NCI-H2227 treated with DMSO at 0.1 percent for 48 hours (cell line): ENCODE results near the gene TSC22D1.
"Not testable (repeated sequence)": the region's sequence is repeated elsewhere in the genome, so short reads cannot be mapped to it uniquely, and the experiment has no call there.

Source experiments
- DNase-seq: peaks from one replicate; lab custom pipeline; 2025; lab: John Stamatoyannopoulos, UW

The TSC22D1 gene

DNA sequence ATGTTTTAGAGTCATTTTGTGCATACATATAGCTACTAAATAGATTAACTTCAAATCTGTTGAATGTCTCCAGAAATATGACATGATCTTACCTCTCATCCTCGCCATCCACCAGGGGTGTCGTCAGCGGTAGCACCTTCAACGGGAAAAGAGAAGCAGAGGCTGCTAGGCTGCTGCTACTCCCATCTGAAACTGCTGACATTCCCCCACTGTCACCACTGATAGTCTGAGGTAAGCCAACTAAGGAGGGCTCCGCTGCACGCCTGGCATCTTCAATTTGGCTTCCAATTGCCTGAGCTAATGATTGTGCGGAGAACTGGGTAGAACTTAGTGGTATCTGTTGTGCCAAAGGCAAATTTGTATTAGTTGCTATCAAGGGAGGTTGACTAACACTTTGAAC, 3.1 kb downstream of the TSC22D1 start:
- DNase-seq = no peak

DNA sequence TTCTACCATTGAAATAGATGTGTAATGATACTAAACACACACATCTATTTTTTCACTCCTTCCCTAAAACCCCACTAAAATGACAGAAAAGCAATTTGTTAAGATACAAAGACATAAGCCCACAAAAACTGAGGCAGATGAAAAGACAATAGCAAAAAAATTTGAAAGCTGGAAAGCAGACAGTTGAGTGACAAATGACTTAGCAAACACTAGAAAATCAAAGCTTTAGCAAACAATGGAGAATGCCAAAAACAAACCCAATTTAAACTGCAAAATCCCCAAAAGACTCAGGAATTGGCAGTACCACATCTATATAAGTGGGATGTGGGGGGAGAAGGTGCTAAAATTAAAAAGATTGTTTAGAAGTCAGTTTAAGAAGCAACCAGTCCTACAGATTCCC, 9.5 kb downstream of the TSC22D1 start:
- DNase-seq = no peak

DNA sequence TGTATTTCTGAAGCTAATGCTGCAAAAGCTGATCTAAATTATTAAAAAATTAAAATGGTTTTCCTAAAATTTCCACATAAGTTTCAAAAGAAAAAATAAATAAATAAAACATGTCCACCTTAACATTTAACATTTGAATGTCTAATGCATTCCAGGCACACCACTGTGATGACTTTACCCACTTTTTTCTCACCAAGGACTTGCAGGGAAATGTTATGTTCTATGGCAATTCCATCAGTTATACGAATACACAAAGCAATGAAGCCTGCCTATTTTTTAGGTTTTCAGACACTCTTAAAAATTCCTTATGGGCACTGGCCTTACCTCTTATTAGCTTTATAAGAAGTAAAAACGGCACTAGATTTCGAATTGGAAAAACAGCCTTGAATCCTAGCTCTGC, 10.2 kb downstream of the TSC22D1 start:
- no peak for DNase-seq

DNA sequence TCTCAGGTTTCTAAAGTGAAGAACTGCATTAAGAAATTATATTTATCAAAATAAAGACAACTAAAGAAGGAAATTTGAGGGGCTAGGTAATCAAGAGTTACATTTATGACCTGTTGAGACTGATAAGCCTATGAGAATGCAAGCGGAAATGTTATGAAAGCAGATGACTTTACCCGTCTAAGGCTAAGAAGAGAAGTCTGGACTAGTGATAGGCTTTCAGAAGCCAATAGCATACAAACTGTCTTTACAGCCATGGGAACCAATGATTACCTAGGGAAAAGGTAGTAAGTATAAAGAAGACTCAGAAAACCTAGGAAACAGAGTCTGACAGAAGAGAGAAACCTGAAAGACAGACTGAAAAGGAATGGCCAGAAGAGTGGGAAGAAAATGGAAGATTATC, 11.2 kb downstream of the TSC22D1 start:
- DNase-seq = no peak

DNA sequence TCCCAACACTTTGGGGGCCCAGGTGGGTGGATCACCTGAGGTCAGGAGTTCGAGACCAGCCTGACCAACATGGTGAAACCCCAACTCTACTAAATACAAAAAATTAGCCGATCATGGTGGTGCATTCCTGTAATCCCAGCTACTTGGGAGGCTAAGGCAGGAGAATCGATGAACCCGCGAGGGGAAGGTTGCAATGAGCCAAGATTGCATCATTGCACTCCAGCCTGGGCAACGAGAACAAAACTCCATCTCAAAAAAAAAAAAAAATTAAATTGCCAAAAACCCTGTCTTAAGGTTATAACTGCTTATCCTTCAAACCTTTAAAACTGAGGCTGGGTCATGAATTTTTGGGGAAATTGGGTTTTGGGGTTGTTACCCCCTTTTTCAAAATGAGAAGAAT, 13.3 kb downstream of the TSC22D1 start:
- DNase-seq = not testable (repeated sequence)

DNA sequence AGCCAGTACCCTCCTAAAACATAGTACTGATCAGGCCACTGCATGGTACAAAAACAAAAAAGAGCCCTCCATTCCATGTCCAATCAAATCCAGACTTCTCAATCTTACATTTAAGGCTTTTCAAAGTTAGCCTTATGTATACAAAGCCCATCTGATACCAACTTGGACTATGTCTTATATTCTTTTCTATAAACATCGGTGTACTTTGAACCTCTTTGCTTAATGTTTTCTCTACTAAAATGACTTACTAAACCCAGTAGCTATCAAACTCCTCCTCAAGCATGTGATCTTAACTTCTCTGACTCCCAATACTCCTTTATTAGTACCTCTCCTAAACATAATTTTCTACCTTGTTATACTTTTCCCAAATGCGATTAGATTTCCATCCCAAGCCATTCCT, 14.8 kb downstream of the TSC22D1 start:
- DNase-seq = no peak

DNA sequence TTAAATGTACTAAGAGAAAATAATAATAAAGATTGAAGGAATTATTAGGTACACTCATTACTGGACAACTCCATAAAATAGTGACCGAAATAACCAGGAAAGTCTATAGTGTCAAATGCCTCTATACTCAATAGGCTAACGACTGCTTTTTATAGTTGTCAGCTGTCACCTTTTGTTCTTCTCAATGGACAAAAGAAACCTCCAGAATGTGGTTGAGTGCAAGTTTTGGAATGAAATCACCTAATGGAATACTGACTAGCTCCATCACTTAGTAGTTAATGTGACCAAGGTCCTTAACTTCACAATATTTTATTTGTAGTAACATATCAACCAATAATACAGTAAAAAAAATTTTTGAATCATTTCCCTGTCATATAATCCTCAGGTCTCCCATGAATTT, 18.1 kb downstream of the TSC22D1 start:
- DNase-seq = no peak

DNA sequence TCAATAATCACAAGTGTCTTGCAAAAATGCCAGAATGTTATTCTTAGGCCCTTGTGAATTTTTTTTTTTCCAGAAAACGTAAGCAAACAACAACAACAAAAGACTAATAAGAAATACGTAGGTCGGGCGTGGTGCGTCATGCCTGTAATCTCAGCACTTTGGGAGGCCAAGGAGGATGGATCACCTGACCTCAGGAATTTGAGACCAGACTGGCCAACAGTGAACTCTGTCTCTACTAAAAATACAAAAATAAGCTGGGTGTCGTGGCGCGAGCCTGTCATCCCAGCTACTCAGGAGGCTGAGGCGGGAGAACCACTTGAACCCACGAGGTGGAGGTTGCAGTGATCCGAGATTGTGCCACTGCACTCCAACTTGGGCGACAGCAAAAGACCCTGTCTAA, 20.9 kb downstream of the TSC22D1 start:
- no peak for DNase-seq

DNA sequence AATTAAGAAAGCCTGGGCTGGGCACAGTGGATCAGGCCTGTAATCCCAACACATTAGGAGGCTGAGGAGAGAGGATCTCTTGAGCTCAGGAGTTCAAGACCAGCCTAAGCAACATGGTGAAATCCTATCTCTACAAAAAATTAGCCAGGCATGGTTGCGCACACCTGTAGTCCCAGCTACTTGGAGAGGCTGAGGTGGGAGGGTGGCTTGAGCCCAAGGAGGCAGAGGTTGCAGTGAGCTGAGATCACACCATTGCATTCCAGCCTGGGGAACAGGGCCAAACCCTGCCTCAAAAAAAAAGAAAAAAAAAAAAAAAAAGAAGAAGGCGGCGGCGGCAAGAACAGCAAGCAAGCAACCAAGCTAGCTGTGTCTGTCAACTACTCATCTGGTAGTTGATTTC, 26.7 kb downstream of the TSC22D1 start:
- no peak for DNase-seq

DNA sequence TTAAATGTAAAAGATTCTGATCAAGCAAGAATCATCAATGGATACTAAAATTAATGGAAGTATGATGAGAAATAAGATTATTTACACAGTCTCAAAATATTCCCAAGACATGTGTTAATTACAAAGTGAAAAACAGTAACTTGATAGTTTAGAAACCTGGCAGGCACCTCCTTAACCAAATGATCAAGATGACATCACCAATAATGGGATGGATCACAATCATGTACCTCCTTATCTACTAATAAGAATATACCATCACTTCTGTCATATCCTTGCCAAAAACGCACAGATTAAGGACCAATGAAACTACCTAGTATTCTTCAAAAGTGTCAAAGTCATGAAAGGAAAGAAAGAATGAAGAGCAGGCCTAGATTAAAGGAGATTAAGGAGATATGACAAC, 30.0 kb downstream of the TSC22D1 start:
- DNase-seq = no peak

DNA sequence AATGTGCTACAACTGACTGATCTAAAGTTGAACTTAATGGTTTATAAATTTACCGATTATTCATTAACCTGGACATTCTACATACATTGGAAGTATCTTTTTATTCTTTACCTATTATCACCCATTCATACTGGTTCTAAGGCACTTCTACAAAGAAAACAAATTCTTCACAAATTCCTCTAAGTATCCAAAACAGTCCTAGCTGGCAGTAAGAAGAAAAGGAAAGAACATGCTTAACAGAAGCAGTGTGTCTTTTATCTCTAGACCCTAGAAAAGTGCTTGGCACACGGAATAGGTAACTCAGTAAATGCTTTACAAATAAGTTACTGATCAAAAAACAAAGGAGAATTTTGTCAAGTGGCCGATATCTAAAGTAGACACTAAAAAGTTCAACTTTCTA, 32.8 kb downstream of the TSC22D1 start:
- no peak for DNase-seq

DNA sequence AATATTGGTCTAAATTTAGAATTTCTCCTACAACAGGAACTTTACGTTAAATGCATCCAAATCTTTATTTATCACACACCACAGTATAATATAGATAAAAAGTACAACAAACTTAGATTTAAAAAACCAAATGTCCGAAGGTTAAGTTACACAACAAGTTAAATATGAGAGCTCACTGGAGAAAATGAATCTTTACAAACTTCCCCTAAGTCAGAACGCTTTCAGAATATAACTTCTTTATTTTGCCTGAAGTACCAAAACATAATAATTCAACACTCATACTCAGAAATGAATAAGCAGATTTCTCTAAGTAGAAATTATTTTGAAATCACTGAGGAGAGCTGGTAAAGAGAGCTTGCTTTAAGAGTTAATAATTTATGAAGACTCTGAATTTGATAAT, 33.8 kb downstream of the TSC22D1 start:
- no peak for DNase-seq

DNA sequence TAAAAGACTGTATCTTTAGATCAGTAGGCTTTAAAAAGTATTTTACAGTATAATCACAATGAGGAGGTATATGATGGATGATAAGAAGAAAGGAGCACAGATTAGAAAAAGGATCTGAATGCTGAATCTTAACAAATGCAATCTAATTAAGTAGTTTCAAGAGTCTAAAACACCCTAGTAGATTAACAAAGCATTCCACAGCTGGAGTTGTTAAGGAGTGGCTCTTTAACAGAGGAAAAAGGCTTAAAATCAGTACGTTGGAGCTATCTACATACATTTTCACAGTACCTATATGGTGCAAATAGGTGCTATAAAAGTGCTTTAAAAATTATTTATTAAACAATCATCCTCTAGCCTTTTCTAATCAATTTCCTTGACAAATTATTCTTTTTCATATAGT, 34.5 kb downstream of the TSC22D1 start:
- DNase-seq = no peak

DNA sequence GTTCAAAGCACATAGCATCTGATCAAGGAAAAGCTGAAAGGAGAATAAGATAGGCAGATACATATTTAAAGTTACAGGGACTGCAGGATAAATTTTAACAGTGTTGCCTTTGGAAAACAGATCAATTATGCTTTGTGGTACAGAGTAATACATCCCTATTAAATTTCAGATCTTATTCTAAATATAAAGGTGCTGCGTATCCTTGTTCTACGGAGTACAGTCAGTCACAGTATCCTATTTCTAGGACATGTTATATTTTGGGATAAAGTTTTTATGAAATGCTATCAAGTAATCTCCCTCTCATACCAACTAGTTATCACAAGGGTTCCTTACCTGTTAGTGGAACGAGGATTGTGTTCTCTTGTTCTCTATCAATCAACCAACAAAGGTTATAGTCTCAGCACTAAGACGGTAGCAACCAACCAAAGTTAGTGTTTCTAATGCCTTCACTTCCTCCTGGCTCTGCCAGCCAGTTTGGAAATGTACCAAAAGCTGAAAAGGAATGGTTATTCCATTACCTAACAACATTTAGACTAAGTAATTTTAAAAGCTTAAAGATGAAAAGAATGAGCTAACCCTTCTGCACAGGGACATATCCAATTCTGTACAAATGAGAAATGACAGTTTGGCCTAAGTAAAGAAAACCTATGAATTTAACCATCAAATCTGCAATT, 35.2 kb downstream of the TSC22D1 start:
- DNase-seq = no peak

DNA sequence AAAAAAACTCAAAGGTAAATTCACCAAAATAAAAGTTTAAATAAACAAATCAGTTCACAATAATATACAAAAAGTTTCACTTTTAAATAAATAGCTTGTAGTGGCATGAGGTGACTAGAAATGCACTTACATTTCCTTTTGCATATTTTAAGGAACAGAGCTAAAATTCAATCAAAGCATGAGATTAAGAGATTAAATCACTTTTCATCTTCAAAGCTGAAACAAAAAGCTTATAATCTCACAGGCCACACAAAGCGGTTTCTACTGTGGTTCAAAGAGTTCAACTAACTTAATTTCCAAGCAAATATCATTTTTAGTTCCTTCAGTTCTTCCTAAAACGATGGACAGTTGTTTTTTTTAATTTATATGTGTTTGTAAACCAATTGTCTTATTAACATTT, 38.9 kb downstream of the TSC22D1 start:
- no peak for DNase-seq

DNA sequence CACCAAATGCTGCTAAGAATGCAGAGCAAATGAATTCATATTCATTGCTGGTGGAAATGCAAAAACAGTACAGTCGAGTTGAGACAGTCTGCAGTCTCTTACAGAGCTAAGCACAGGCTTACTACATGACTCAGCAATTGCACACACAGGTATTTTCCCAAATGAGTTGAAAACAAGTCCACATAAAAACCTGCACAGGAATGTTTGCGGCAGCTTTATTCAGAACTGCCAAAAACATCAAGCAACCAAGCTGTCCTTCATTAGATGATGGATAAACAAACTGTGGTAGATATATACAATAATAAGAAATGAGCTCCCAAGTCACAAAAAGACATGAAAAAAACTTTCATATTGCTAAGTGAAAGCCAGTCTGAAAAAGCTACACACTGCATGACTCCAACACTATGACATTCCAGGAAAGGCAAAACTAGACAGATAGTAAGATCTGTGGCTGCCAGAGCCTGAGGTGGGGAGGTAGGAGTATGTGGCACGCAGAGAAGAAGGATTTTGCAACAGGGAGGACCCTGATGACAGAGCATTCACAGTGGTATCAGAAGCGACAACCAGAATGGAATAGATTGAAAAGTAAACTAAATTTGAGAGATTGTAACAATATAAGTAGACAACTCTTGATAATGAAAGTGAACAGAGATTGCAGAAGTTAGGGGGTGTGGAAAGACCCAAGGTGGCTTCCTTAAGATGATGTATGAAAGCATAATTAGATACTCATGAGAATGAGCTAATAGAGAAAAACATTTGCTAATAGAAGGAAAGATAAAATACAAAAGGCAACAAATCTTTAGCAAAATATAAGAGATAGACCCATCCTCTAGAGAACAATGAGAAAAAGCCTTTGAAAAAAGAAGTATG, 52.7 kb downstream of the TSC22D1 start:
- peak; percentile 3 for DNase-seq

DNA sequence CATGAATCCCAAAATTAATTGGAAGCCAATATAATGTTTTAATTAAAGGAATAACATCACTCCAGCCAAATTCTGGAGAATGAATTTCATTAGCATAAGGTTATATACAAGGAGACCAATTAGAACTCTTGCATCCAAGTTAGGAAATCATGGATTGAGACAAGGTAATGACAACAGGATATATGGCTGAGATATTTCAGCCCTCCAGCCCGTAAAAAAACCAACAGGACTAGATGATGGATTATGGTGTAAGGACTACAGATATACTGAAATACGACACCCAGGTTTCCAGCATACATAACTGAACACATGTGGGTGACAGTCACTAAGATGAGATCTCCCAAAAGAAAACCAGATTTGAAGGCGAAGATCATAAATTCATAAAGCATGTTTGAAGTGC, 56.5 kb downstream of the TSC22D1 start:
- no peak for DNase-seq

DNA sequence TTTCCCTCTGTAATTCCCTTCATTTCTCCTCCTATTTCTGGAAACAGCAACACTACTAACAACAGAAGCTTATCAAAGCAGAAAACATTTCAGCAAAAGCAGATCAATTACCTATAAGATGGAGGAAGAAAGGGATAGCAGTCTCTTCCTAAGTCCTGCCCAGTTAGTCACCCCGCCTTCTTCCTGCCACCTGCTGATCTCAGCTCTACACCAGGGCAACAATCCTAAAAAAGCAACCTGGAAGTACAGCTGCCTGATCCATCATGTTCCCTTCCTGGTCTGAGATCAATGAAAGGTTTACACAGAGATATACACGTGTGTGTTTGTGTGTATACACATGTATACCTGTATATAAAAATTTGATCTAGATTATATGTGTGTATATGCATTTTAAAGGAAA, 59.4 kb downstream of the TSC22D1 start:
- DNase-seq = no peak

DNA sequence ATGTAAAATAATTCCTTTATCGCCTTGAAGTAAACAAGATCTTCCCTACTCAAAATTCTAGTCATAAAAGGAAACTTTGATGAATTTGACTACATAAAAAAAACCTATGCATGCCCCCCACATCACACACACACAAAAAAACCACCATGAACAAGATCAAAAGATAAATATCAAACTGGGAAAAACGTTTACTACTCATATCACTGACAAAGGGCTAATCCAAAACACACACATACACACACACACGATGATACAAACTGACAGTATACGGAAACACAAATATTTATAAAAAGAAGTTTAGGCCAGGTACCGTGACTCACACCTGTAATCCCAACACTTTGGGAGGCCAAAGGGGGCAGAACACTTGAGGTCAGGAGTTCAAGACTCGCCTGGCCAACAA, 61.9 kb downstream of the TSC22D1 start:
- no peak for DNase-seq

DNA sequence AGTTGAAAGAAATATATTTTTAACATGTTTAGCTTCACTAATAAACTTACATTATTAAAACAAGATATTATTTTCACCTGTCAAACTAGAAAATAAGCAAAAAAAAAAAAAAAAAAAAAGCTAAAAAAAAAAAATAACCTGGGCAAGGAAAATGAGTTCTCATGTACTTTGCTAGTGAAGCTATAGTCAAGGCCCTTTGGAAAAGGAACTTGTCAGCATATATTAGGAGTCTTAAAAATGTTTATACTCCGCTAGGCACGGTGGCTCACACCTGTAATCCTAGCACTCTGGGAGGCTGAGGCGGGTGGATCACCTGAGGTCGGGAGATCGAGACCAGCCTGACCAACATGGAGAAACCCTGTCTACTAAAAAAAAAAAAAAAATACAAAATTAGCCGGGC, 66.3 kb downstream of the TSC22D1 start:
- DNase-seq = not testable (repeated sequence)

DNA sequence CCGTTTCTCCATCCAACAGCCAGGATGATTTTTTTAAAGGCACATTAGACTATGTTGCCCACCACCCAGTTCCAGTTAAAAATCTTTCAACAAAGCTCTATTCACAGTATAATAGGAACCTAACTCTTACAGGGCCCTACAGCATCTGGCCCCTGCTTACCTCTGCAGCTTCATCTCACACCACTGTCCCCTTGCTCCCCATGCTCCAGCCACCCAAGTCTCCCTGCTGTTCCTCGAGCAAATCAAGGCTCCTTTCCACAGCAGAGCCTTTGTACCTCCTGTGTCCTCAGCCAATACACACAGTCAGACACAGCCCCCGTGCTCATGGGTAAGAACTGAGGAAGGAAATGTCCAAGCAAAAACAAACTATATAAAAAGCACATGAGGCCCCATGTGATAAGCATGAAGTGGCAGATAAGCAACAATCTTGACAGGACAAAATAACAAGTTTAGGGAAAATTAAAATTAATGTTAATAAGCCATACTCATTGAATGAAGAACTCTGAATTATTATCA, 67.5 kb downstream of the TSC22D1 start:
- no peak for DNase-seq

DNA sequence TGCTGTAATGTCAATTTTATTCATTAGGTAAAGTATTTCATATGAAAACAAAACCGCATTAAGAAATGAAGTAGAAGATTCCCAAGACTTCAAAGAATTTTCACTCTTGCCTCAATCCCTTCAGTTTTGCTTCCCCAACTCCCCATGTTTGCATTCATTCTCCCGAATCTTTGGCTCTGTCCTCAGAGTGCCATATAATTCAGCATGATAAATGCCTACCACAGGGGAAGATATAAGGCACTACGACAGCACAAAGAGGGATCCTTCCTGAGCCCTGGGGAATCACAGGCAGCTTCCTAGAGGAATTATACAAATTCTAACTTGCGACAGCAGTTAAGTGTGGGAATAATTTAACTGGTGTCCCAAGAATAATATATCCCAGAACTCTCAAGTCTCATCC, 68.5 kb downstream of the TSC22D1 start:
- no peak for DNase-seq

DNA sequence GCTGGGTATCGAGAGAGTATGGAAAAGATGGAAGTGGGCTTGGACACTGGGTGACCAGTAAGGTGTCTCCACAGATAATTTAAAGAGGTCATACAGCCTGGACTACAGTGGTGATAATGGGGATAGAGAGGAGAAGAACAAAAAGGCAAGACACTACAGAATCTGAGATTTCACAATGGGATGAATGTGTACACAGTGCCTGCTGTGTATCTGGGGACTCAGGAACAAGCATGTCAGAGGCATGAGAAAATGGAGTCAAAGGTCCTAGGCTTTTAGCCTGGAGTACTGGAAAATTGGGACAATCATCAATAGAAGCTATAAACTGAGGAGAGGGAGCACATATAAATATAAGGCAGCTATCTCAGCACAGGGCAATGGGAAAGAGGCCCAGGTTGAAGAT, 69.4 kb downstream of the TSC22D1 start:
- DNase-seq = no peak

DNA sequence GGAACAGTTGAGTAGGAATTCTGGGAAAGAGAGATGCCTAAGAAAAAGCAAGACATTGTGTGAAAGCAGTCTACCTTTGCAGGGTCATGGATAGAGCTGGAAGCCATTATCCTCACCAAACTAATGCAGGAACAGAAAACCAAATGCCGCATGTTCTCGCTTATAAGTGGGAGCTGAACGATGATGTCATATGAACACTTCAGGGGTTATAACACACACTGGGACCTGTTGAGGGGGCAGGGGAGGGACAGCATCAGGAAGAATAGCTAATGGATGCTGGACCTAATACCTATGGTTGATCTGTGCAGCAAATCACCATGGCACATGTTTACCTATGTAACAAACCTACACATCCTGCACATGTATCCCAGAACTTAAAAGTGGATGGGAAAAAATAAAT, 69.9 kb downstream of the TSC22D1 start:
- DNase-seq = no peak
